GM21447 (cell line): ENCODE measurements around the gene RBM27.
"Not testable (repeated sequence)": the region's sequence is repeated elsewhere in the genome, so short reads cannot be mapped to it uniquely, and the experiment has no call there.

Experiments used
- ATAC-seq: cut with Tn5 transposase; IDR thresholded peaks from one replicate; pipeline ENCODE4 v1.9.1; 2021; ENCODE audit not compliant: unreplicated experiment

RBM27 gene

GRCh38 chr5:146206257-146206656 is 2.9 kb downstream of the RBM27 start:
- ATAC-seq, result no peak

- no peak for ATAC-seq
Observed at GRCh38 chr5:146208916-146209522, 5.6 kb downstream of the RBM27 start.

GRCh38 chr5:146209714-146210113 is 6.3 kb downstream of the RBM27 start:
- ATAC-seq, result no peak

GRCh38 chr5:146210810-146211209 is 7.4 kb downstream of the RBM27 start:
- ATAC-seq, result not testable (repeated sequence)

- ATAC-seq, result no peak
Observed at GRCh38 chr5:146213210-146213826, 9.9 kb downstream of the RBM27 start.

- ATAC-seq, result not testable (repeated sequence)
Observed at GRCh38 chr5:146214881-146215280, 11.5 kb downstream of the RBM27 start.

- no peak for ATAC-seq
Observed at GRCh38 chr5:146218168-146218567, 14.8 kb downstream of the RBM27 start.

GRCh38 chr5:146219243-146219642 is 15.8 kb downstream of the RBM27 start:
- no peak for ATAC-seq

GRCh38 chr5:146221234-146221633 is 17.8 kb downstream of the RBM27 start:
- no peak for ATAC-seq

- no peak for ATAC-seq
Observed at GRCh38 chr5:146222005-146222404, 18.6 kb downstream of the RBM27 start.

GRCh38 chr5:146223179-146223578 is 19.8 kb downstream of the RBM27 start:
- ATAC-seq, result no peak

- ATAC-seq, result no peak
Observed at GRCh38 chr5:146229222-146229621, 25.8 kb downstream of the RBM27 start.

GRCh38 chr5:146232223-146232622 is 28.8 kb downstream of the RBM27 start:
- no peak for ATAC-seq

- ATAC-seq, result no peak
Observed at GRCh38 chr5:146233441-146233840, 30.0 kb downstream of the RBM27 start.

GRCh38 chr5:146238973-146239372 is 35.6 kb downstream of the RBM27 start:
- ATAC-seq, result no peak

- no peak for ATAC-seq
Observed at GRCh38 chr5:146240951-146241350, 37.5 kb downstream of the RBM27 start.

- no peak for ATAC-seq
Observed at GRCh38 chr5:146243247-146243646, 39.8 kb downstream of the RBM27 start.

- ATAC-seq, result no peak
Observed at GRCh38 chr5:146248561-146248960, 45.2 kb downstream of the RBM27 start.

GRCh38 chr5:146249801-146250200 is 46.4 kb downstream of the RBM27 start:
- no peak for ATAC-seq
